Measurements from ENCODE around the gene FBXO2.

GRCh38 chr1:11648732-11649158 lies 5.5 kb downstream of the FBXO2 start:
- TF ChIP-seq EZH2 (IDR thresholded peaks at IDR 0.05) (no peak), POLR2AphosphoS5 (IDR thresholded peaks at IDR 0.05; ENCODE audit: borderline replicate concordance, low read depth, low read length) (no peak)
